Activated CD8-positive, alpha-beta T cell treated with anti-CD3 and anti-CD28 coated beads, Interleukin-2, amount 10 ng/mL, durations not matched to agents 7 days and 5 days (primary cell): ENCODE data around the gene MAPKAP1. TPM values are rescaled to one million over a fixed set of nuclear protein-coding genes. Genes with fewer than 3 reads are reported as not detected.

Experiments
- ATAC-seq: fragments of 150-1000 bp; cut with Tn5 transposase; one replicate; pipeline ENCODE4 v1.10.0; 2021; ENCODE audit warnings: moderate library complexity
- CTCF ChIA-PET: fragments of 350-600 bp; sonication (Branson Sonifier 250); formaldehyde crosslinking; loops from one replicate; lab custom pipeline; 2021; ENCODE audit warnings: antibody characterized with exemption; lab: Charles Lee
- POLR2A ChIA-PET: fragments of 350-600 bp; sonication (Branson Sonifier 250); formaldehyde crosslinking; loops from one replicate; lab custom pipeline; 2021; ENCODE audit warnings: antibody characterized with exemption; lab: Charles Lee
- DNase-seq: peaks from one replicate; pipeline ENCODE4 v3.0.0-alpha.2; 2020
- H3K27ac Mint-ChIP-seq: one replicate; pipeline ENCODE4 v1.8.0; 2021; ENCODE audit warnings: mild to moderate bottlenecking, mixed read lengths
- H3K27me3 Mint-ChIP-seq: one replicate; pipeline ENCODE4 v1.8.0; 2021; ENCODE audit warnings: low read depth, mixed read lengths
- H3K36me3 Mint-ChIP-seq: one replicate; pipeline ENCODE4 v1.8.0; 2021; ENCODE audit warnings: low read depth, mixed read lengths
- H3K4me1 Mint-ChIP-seq: one replicate; pipeline ENCODE4 v1.8.0; 2021; ENCODE audit warnings: low read depth, mixed read lengths
- H3K4me3 Mint-ChIP-seq: one replicate; pipeline ENCODE4 v1.8.0; 2021; ENCODE audit warnings: mild to moderate bottlenecking, mixed read lengths
- H3K9me3 Mint-ChIP-seq: one replicate; pipeline ENCODE4 v1.8.0; 2022; ENCODE audit warnings: mixed read lengths; ENCODE audit not compliant: insufficient read depth
- total RNA-seq, 2 experiments: library from RNA; stranded (reverse); gene quantifications; one replicate each; pipeline ENCODE4 v1.2.3, GENCODE V29; 2021

MAPKAP1 gene
- total RNA-seq, 2 experiments from 2014 or later, result 60.4 to 63.9 TPM

GRCh38 chr9:125538092-125538473 lies 168.9 kb downstream of the MAPKAP1 start:
- no peaks in the 10 kb centered on the region for H3K4me1 Mint-ChIP-seq
- no peak for ATAC-seq

GRCh38 chr9:125537442-125538091 lies 169.4 kb downstream of the MAPKAP1 start:
- Mint-ChIP-seq H3K36me3 (peaks cover 6% of the 10 kb centered on the region), H3K4me3 (no peak overlapping the region), H3K4me1 (no peaks in the 10 kb centered on the region), H3K9me3 (no peaks in the 10 kb centered on the region), H3K27ac (no peak overlapping the region), H3K27me3 (no peaks in the 10 kb centered on the region)
- DNase-seq (no peak), ATAC-seq (no peak)
- ChIA-PET POLR2A (no interaction called here), CTCF (interaction anchor here (1.4 kb wide), 1 partner anchor 21 kb away, joined by 3 read pairs; no protein-coding TSS in a partner anchor)

More at GRCh38 chr9:125538092-125538473, 168.9 kb downstream of the MAPKAP1 start:
- Mint-ChIP-seq H3K27ac (no peak overlapping the region), H3K27me3 (no peaks in the 10 kb centered on the region), H3K4me3 (no peak overlapping the region), H3K9me3 (no peaks in the 10 kb centered on the region), H3K36me3 (peaks cover 6% of the 10 kb centered on the region)
- ChIA-PET CTCF (interaction anchor here (1.4 kb wide), 1 partner anchor 20 kb away, joined by 3 read pairs; no protein-coding TSS in a partner anchor), POLR2A (no interaction called here)
- DNase-seq, result no peak

GRCh38 chr9:125536776-125537175 lies 170.2 kb downstream of the MAPKAP1 start:
- Mint-ChIP-seq H3K4me3 (no peak overlapping the region), H3K27me3 (no peaks in the 10 kb centered on the region), H3K9me3 (no peaks in the 10 kb centered on the region), H3K4me1 (no peaks in the 10 kb centered on the region), H3K36me3 (peaks cover 5% of the 10 kb centered on the region), H3K27ac (no peak overlapping the region)
- ChIA-PET CTCF (no interaction called here), POLR2A (no interaction called here)
- no peak for ATAC-seq
- no peak for DNase-seq

DNA sequence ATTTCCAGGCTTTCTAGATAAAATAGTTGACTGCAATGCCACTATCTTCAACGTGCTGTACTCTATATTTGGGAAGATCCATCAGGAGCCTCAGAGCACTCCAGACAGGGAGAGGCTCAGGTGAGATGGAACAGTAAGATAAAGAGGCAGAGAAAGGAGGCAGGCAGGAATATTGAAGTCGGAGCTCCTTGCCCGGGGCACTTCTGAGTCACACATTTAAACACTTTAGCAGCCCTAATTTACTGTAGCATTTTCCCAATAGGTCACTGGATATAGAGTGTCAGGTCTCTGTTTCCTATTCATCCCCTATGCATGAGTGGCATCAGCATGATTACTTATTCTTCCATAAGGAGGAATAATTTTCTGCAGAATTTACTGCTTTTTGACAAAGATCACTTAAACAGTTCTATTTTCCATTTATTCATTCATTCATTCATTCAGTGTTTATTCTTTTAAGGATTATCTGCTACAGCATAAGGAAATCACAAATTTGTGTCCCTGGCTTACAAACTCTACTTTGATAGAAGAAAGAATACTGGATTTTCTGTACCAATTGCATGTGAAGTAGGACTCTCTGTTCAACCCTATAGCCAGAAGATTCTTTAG lies 170.7 kb downstream of the MAPKAP1 start:
- Mint-ChIP-seq H3K4me1 (no peaks in the 10 kb centered on the region), H3K9me3 (no peaks in the 10 kb centered on the region), H3K4me3 (no peak overlapping the region), H3K27me3 (no peaks in the 10 kb centered on the region), H3K36me3 (peaks cover 2% of the 10 kb centered on the region), H3K27ac (no peak overlapping the region)
- no peak for DNase-seq
- POLR2A ChIA-PET, result interaction anchor here (1.2 kb wide), 1 partner anchor 23 kb away, joined by 3 read pairs; no protein-coding TSS in a partner anchor
- CTCF ChIA-PET, result interaction anchor here (0.7 to 1.6 kb wide), 4 partner anchors 14 to 171 kb away, joined by 3 to 4 read pairs (median 3); partner anchors contain the start of gene MAPKAP1
- ATAC-seq, result no peak

- no peak overlapping the region for H3K4me3 Mint-ChIP-seq
- peaks cover 7% of the 10 kb centered on the region for H3K4me1 Mint-ChIP-seq
- peaks cover 2% of the 10 kb centered on the region for H3K36me3 Mint-ChIP-seq
- H3K9me3 Mint-ChIP-seq, result no peaks in the 10 kb centered on the region
- no peak overlapping the region for H3K27ac Mint-ChIP-seq
- no peaks in the 10 kb centered on the region for H3K27me3 Mint-ChIP-seq
- no peak for DNase-seq
- ATAC-seq, result no peak
- POLR2A ChIA-PET, result interaction anchor here (1.2 kb wide), 1 partner anchor 22 kb away, joined by 3 read pairs; no protein-coding TSS in a partner anchor
- CTCF ChIA-PET, result interaction anchor here (1.4 to 2.5 kb wide), 4 partner anchors 15 to 172 kb away, joined by 3 to 15 read pairs (median 4); partner anchors contain the start of gene MAPKAP1
Measured at GRCh38 chr9:125534971-125535701, 171.9 kb downstream of the MAPKAP1 start.

- Mint-ChIP-seq H3K9me3 (no peaks in the 10 kb centered on the region), H3K4me3 (no peak overlapping the region), H3K36me3 (peaks cover 8% of the 10 kb centered on the region), H3K27me3 (no peaks in the 10 kb centered on the region), H3K27ac (no peak overlapping the region), H3K4me1 (peaks cover 21% of the 10 kb centered on the region)
- POLR2A ChIA-PET, result no interaction called here
- ATAC-seq, result no peak
- no peak for DNase-seq
- CTCF ChIA-PET, result interaction anchor here (1.8 to 2.5 kb wide), 2 partner anchors 11 to 25 kb away, joined by 4 to 15 read pairs; no protein-coding TSS in a partner anchor
Measured at GRCh38 chr9:125532812-125533594, 174.0 kb downstream of the MAPKAP1 start.

- H3K36me3 Mint-ChIP-seq, result peaks cover 10% of the 10 kb centered on the region
- H3K4me1 Mint-ChIP-seq, result peaks cover 27% of the 10 kb centered on the region
- POLR2A ChIA-PET, result no interaction called here
- no peaks in the 10 kb centered on the region for H3K9me3 Mint-ChIP-seq
- no peak overlapping the region for H3K27ac Mint-ChIP-seq
- H3K27me3 Mint-ChIP-seq, result no peaks in the 10 kb centered on the region
- DNase-seq (no peak), ATAC-seq (no peak)
- H3K4me3 Mint-ChIP-seq, result no peak overlapping the region
- CTCF ChIA-PET, result interaction anchor here (1.0 to 1.8 kb wide), 2 partner anchors 10 to 26 kb away, joined by 3 to 4 read pairs; no protein-coding TSS in a partner anchor
Measured at GRCh38 chr9:125532412-125532811, 174.6 kb downstream of the MAPKAP1 start.

- Mint-ChIP-seq H3K27me3 (no peaks in the 10 kb centered on the region), H3K27ac (peak overlapping the region; percentile 87), H3K36me3 (peaks cover 12% of the 10 kb centered on the region), H3K4me1 (peaks cover 30% of the 10 kb centered on the region), H3K9me3 (no peaks in the 10 kb centered on the region), H3K4me3 (peak overlapping the region; percentile 42)
- DNase-seq (peak; percentile 26), ATAC-seq (peak; percentile 68)
- ChIA-PET CTCF (interaction anchor here (1.0 to 2.4 kb wide), 8 partner anchors 8 to 122 kb away, joined by 3 to 16 read pairs (median 4); no protein-coding TSS in a partner anchor), POLR2A (interaction anchor here (0.7 to 1.4 kb wide), 3 partner anchors 8 to 300 kb away, joined by 3 to 6 read pairs (median 3); partner anchors contain the start of gene HSPA5)
Measured at GRCh38 chr9:125529589-125530515, 177.2 kb downstream of the MAPKAP1 start.

GRCh38 chr9:125529107-125529506 lies 177.9 kb downstream of the MAPKAP1 start:
- CTCF ChIA-PET, result interaction anchor here (1.0 to 2.4 kb wide), 2 partner anchors 16 to 29 kb away, joined by 3 to 9 read pairs; no protein-coding TSS in a partner anchor
- no peak for ATAC-seq
- Mint-ChIP-seq H3K4me3 (no peak overlapping the region), H3K27ac (peak overlapping the region; percentile 87), H3K9me3 (no peaks in the 10 kb centered on the region), H3K4me1 (peaks cover 31% of the 10 kb centered on the region), H3K27me3 (no peaks in the 10 kb centered on the region), H3K36me3 (peaks cover 12% of the 10 kb centered on the region)
- POLR2A ChIA-PET, result interaction anchor here (1.0 kb wide), 1 partner anchor 301 kb away, joined by 3 read pairs; no protein-coding TSS in a partner anchor
- no peak for DNase-seq

- H3K27ac Mint-ChIP-seq, result no peak overlapping the region
- DNase-seq, result no peak
- no peaks in the 10 kb centered on the region for H3K9me3 Mint-ChIP-seq
- CTCF ChIA-PET, result no interaction called here
- no peaks in the 10 kb centered on the region for H3K27me3 Mint-ChIP-seq
- H3K4me3 Mint-ChIP-seq, result no peak overlapping the region
- POLR2A ChIA-PET, result no interaction called here
- H3K36me3 Mint-ChIP-seq, result peaks cover 23% of the 10 kb centered on the region
- peaks cover 41% of the 10 kb centered on the region for H3K4me1 Mint-ChIP-seq
- ATAC-seq, result no peak
Measured at GRCh38 chr9:125527471-125528002, 179.5 kb downstream of the MAPKAP1 start.
